CD4-positive, alpha-beta T cell treated with Interleukin-4 for 1 hour (primary cell): Measurements from ENCODE around the gene C1QC.
"Not testable (repeated sequence)": the region's sequence is repeated elsewhere in the genome, so short reads cannot be mapped to it uniquely, and the experiment has no call there.

Source experiments
- DNase-seq, 2 donors: peaks; one replicate each; pipeline ENCODE4 v3.0.0-alpha.2; 2020 to 2022

The C1QC gene

DNA sequence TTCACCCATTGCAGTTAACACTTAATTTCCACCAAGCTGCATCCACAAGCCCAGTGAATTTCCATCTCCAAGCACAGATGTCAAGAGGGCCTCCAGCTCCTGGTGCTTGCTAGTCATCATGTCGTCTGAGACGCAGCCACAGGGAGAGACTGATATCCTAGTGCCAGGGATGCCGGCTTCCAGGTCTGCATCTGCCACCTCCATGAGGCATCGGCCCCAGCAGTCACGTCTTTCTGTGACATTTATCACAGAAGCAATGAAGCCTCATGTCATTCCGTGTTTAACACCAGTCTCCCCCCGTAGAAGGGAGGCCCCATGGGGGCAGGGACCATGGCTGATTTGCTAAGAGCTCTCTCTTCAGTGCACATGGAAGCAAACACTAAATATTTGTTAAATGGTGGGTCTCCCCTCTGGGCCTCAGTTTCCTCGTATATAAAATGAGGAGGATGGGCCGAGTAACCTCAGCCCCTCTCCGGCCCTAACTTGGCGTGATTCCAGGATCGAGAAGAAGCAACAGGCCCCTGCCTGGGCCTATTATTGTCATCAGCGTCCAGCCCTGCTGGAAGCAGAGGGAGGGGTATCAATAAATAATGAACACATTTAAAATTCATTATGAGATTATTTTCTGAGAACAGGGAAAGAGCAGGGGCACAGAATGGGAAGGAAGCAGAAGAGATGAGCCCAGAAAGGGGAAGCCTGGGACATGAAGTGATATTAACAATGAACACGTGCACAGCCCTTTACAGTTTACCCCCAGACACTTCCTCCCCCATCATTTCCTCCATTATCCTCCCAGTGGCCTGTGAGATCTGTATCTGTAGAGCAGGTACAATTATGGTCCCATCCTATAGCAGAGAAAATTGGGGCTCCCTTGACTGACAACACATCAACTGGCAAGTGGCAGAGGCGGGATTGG is 8.8 kb downstream of the C1QC start:
- DNase-seq = no peak

DNA sequence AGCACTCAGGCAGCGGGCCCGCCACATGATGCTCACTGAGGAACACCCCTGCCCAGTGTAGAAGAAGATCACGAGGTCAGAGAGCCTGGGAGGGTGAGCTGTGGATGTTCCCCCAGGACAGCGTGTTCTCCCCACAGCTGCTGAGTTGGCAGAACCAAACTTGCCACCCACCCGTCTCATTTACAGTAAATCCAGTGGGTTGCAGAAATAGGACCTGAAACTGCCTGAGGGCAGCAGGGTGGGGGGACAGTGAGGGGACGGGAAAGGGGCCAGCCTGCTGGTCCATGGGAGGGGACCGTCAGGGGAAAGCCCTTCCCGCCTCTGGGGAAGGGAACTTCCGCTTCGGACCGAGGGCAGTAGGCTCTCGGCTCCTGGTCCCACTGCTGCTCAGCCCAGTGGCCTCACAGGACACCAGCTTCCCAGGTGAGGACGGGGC is 9.5 kb downstream of the C1QC start, which contains the start of gene C1QB:
Gene C1QB, plus strand, starts transcription at position 356 of the 436 bp plus-strand sequence. CDS start 6,227 bp downstream, outside the sequence.
- no peak for DNase-seq

DNA sequence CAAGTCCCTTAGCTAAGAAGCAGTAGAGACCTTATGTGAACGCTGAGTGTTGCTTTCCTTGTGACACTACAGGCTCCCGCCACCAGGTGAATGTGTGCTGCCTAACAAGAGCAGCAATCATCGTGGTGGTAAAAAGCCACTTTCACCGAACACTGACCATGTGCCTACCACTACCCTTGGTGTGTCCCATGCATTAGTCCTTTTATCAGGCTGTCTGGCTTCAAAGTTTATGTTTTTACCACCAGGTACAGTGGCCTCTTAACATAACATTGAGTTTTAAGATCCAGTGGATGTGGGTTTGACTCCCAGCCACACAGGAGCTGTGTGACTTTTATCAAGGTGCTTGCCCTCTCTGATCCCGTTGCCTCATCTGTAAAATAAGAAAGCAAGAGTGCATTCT is 11.3 kb downstream of the C1QC start:
- no peak for DNase-seq

DNA sequence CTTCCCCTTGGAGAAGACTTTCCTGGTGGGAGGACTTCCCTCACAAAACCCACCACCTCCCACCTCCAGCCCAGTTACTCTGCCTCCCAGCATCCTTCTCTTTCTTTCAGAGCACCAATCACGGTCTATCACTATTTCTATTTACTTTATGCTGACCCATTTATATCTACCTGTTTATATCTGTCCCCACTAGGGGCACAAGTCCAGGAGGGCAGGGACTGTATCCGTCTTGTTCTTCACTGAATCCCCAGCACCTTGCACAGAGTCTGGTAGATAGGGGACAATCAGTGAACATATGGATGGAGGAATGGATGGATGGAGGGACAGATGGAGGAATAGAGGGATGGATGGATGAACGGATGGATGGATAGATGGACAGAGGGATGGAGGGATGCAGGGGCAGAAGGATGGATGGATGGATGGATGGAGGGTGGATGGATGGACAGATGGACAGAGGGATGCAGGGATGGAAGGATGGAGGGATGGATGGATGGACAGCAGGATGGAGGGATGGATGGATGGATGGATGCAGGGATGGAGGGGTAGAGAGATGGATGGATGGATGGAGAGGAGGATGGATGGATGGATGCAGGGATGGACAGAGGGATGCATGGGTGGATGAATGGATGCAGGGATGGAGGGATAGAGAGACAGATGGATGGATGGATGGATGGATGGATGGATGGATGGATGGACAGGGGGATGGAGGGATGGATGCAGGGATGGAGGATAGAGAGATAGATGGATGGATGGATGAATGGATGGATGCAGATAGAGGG is 15.1 kb downstream of the C1QC start:
- no peak for DNase-seq

DNA sequence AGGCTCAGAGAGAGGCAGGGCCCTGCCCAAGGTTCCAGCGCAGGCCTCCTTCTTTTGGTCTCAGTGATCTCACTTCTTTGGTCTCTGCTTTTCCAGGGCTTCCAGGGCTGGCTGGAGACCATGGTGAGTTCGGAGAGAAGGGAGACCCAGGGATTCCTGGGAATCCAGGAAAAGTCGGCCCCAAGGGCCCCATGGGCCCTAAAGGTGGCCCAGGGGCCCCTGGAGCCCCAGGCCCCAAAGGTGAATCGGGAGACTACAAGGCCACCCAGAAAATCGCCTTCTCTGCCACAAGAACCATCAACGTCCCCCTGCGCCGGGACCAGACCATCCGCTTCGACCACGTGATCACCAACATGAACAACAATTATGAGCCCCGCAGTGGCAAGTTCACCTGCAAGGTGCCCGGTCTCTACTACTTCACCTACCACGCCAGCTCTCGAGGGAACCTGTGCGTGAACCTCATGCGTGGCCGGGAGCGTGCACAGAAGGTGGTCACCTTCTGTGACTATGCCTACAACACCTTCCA is 17.3 kb downstream of the C1QC start:
- no peak for DNase-seq

DNA sequence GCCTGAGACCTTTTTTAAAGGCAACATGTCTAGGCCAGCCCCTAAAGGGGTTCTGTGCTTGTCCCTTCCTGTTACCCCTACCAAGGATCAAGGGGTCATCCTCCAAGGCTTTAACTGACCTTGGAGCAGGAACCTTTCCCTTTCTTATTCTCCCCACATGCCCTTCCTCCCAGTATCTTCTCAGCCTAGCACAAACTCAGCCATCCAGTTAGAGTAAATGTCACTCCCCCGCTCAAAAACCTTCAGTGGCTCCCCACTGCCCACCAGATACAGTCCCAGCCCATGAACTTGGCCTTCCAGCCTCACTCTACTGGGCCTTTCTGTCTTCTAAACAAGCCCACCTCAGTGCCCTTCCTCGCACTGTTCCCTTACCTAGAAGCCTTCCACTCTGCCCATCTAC is 18.4 kb downstream of the C1QC start:
- no peak for DNase-seq

DNA sequence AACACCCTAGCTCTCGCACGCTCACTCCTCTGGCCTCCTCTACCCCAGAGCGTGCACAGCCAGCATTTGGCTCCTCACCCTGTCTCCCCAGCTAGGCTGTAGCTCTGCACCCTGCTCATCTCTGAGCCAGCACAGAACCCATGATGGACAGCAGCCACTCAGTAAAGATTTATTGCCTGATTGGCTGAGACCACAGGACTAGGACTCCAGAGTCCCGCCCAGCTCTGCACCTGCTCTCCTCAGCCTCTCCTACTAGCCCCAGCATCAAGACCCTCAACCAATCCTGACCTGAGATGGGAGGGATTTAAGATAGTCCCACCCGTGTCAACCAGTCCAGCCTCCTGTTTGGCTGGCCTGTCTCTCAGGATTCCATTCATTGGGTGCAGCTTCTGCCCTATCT is 18.9 kb downstream of the C1QC start:
- DNase-seq = no peak

DNA sequence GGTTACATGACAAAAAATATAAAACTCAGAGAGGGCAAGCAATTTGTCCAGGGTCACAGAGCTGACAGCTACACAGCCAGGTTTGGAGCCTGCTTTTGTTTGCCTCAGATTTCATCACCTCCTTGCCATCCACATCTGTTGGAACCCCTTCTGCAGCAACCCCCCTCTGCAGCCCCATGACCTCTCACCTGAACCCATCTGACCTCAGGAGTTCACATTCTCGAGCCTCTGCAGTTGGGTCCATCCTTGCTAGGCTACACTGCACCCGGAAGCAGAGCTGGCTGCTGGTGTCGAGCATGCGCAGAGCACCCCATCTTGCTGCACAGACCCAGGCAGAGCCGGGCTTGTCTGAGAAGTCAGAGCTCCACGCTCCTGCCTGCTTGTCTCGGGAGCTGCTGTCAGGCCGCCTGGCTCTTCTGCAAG is 19.6 kb downstream of the C1QC start:
- DNase-seq = no peak

DNA sequence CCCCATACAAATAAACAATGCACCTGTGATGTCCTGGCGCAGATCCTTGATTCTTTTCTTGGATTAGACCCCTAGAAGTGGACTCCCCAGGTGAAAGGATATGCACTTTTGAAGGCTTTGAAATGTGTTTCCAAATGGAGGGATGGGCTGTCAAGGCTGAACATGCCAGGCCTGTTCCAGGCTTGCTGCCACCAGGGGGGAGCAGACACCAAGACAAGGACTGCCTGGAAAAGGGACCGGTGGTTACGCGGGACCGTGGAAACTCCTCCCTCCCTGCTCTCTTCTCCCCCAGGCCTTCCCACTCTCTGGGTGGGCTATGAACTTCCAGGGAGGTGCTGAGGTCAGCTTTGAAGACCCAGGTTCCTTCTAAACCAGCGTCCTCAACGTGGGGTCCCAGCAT is 22.3 kb downstream of the C1QC start:
- no peak for DNase-seq

DNA sequence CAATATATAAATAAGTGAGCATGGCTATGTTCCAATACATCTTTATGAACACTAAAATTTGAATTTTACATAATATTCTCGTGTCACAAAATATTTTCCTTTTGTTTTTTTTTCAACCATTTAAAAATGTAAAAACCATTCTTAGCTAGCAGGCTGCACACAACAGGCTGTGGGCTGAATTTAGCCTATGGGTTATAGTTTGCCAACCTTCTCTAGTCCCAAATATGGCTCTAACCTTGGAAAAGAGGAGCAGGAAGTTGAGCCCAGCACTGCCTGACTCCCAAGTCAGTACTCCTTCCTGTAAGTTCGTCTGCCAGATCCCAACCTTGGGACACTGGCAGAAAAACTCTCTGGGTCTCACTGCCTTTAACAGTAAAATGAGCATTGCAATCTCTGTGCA is 23.0 kb downstream of the C1QC start:
- DNase-seq = no peak

DNA sequence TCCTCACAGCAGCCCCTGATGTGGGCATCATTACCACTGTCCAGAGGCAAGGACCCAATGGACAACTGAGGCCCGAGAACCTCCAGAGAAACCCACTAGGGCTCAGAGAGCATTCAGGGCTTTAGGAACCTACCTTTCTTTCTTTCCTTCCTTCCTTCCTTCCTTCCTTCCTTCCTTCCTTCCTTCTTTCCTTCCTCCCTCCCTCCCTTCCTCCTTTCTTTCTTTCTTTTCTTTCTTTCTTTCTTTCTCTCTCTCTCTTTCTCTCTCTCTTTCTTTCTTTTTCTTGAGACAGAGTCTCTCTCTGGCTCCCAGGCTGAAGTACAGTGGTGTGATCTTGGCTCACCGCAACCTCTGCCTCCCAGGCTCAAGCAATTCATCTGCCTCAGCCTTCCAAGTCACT is 25.4 kb downstream of the C1QC start:
- DNase-seq = not testable (repeated sequence)

DNA sequence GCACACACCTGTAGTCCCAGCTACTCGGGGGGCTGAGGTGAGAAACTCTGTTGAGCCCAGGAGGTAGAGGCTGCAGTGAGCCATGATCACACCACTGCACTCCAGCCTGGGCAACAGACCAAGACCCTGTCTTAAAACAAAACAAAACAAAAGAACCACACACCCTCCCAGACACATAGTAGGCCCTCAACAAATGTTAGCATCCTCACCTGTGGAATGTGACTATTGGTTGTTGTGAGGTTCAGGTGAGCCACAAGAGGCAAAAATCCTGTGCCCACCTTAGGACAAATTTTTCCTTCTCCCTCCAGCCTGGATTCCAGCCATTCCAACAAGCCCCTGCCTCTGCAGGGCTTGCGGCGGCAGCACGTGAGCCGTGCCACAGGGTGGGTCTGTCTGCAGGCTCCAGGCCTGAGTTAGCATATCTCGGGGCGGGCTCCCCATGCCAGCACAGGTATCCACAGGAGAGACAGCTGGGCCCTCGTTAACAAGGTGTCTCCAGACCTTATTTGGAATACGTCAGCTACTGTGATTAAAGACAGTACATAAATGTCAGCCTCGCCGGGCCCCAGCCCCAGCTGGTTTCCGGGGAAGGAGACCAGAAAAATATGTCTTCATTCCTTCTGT is 27.0 kb downstream of the C1QC start:
- DNase-seq = no peak

DNA sequence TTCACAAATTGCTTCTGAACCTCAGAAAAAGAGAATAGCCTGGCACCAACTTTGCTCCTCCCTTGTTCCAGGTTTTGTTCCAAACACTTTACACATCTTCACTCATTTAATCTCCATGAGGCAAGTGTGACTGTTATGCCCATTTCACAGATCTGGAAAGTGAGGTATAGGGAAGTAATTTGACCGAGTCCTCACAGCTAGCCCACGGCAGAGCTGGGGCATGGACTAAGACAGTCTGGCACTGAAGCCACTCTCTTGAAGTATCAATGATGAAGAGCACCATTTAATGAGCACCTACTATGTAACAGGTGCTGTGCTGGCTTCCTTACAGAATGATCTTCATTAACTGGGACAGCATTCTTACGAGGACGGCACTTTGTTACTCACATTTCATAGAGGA is 28.6 kb downstream of the C1QC start:
- no peak for DNase-seq

DNA sequence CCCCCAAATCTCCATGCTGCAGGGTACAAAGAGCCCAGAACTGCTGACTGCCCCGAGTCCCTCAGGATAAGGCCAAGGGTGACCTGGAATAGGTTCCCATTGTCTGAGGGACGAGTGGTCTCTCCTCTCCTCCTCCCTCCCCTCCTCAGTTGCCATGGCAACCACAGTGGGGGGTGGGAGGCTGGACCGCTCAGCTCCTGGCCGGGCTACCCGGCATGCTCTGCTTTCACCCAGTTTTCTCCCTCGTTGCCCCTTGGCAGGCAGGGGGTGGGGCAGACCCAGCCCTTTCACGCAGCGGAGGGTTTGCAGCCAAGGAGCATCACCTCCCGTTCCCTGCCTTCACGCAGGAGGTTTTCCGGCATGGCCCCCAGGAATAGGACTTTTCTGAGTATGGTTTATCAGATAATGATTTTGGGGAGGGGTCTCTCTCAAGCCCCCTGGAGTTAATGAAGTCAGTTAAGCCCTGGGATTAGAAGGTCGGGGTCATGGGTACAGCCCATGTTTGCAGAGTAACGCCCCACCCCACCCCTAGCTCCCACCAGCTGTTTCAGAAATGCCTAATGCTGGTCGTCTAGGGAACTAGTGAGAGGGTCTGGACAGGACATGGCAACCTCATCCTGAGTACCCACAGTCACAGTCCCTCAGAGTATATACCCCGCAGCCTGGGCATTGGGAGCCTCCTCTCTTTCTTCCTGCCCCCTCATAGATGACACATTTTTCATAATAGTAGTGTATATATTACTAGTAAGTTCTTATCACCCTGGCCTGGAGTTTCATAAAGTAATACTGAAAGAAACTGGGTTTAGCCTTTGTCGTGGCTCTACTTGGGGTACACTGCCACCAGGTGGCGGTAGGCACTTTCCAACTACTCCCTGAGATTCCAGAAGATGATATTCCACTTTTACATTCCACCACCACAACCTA is 30.3 kb downstream of the C1QC start:
- DNase-seq = no peak

DNA sequence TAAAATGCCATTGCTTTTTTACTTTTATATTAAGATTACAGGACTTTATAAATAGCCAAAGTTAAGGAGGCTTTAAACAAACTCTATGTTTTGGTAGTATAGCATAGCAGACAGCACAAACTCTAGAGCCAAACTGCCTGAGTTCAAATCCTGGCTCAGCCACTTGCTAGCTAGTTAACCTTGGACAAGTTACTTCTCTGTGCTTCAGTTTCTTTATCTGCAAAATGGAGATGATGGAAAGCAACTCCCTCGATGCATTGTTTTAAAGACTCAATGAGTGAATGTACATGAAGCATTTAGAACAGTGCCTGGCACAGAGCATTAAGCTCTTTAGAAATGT is 30.9 kb downstream of the C1QC start:
- DNase-seq = no peak

DNA sequence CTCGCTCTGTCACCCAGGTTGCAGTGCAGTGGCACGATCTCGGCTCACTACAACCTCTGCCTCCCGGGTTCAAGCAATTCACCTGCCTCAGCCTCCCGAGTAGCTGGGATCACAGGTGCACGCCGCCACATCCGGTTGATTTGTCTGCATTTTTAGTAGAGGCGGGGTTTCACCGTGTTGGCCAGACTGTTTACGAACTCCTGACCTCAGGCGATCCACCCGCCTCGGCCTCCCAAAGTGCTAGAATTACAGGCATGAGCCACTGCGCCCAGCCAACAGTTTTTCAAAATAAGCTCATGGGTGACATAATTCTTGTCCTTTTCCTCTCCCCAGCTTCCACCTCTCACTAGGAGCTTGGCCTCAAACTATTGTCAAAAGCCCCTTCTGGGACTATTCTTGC is 32.7 kb downstream of the C1QC start:
- DNase-seq = not testable (repeated sequence)

DNA sequence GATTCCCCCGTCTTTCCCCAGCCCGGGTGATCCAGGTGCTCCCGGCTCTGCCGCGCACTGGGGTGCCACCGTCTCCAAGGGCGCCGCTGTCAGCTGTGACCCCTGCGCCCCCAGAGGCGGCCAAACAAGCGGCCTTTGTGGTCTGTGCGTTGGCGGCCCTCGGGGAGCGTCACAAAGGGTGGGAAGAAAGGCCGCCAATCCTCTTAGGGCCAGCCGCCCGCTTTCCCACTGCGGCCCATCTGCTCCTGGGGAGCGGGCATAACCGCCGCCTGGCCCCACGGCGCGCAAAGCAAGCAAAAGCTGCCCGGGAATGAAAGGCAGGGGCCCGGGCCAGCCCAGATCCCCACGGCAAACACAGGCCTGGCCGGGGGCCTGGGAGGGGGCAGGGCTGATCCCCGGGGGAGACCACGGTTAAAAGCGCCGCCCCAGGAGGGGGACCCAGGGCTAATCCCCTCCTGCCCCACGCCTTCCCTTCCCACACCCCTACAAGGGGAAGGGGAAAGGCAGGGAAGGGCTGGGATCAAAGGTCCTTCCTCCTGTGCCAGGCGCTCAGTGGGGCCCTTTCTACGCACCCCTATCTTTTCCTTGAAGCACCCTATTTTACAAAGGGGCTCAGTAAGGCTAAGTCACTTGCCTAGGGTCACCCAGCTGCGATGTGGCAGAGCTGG is 33.6 kb downstream of the C1QC start:
- DNase-seq = no peak

DNA sequence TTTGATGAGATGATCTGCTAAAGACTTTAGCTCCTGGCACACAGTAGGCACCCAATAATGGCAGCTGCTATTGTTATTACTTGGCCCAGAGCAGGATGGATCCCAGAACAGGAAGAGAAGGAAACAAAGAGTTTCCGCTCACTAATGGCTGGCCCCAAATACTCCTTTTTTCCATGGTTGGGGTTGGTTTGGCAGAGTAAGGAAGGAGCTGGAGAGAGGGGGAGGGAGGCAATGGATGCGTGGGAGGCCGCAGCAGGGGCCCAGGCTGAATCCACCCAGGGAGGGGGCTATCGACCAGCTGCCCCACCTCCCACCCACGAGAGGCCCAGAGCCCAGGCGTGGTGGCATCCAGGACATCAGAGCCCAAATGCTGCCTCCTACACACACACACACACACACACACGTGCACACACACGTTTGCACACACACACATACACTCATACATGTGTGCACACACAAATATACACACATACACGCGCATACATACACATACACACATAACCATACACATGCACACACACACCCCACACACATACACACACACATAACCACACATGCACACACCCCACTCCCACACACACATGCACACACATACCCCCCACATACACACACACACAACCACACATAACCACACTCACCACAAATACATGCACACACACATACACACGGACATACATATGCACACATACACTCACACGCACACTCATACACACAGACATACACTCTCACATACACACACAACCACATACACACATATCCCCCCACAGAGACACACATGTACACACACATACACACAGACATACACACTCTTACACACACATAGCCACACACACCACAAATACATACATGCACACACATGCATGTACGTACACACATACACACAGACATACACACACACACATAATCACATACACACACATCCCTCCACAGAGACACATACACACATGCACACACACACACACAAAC is 34.8 kb downstream of the C1QC start:
- no peak for DNase-seq

DNA sequence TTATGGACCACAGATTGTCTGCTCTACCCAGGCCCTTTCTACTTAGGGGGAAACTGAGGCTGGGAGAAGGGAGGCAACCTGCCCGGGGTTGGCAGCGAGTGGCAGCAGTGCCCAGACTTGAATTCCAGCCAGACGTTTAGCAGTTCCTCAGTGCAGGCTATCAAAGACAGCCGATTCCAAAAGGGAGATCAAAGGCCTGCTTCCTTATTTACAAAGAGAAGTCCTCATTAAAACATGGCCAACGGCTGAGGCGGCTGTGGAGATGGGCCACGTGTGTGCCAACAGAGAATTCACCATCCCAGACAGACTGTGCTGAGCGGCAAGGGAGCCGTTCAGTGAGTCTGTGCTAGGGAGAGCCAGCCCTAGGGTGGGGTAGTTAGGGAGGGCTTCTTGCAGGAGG is 37.3 kb downstream of the C1QC start:
- no peak for DNase-seq

DNA sequence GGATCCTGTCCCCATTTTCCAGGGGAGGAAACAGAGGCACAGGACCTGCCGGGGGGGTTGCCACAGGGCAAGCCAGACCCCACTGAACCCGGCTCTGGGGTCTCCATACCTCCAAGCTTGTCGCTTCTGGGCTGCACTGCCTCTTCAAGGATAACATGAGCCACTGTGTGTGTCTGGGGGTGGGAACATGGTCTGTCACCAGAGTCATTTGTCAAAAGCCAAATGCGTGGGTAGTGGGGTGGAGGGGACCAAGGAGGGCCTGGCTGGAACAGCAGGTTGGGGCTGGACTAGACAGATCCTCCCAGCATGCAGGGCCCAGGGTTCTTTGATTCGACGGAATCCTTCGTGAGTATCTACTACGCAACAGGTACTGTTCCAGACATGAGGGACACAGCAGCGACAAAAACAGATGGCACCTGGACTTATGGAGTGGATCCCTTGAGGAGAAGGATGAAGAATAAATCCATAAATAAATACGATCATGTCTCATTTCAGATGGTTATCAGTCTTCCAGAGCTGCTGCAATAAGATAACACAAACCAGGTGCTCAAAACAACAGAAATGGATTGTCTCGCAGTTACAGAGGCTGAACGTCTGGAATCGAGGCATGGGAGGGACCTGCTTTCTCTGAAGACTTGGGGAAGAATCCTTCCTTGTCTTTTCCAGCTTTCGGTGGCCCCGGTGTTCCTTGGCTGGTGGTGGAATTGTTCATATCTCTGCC is 38.3 kb downstream of the C1QC start:
- no peak for DNase-seq
